Measurements from ENCODE around the gene PGLYRP4.

PGLYRP4 gene

GRCh38 chr1:153375511-153375910 lies 26.9 kb upstream of the PGLYRP4 start, which contains the start of gene S100A12:
Gene S100A12, minus strand, starts transcription at chr1:153375621. Its CDS starts 1,029 bp downstream, at chr1:153374592.
- Histone ChIP-seq H3K4me1 (ENCODE audit: control insufficient read depth, insufficient read depth, low read length) (no peaks in the 10 kb centered on the region), H3K9ac (ENCODE audit: low read length in 2 of 2) (no peak within 1 kb of the TSS), H3K36me3 (ENCODE audit: control insufficient read depth in 2 of 2, insufficient read depth in 2 of 2, low read length in 2 of 2) (no peaks in the 10 kb centered on the region)

GRCh38 chr1:153374071-153374470 lies 25.4 kb upstream of the PGLYRP4 start:
- Histone ChIP-seq H3K9ac (ENCODE audit: low read length in 2 of 2) (no peak overlapping the region), H3K4me1 (ENCODE audit: control insufficient read depth, insufficient read depth, low read length) (no peaks in the 10 kb centered on the region), H3K9me3 (ENCODE audit: control insufficient read depth in 2 of 2, low read length in 2 of 2) (no peaks in the 10 kb centered on the region), H3K27me3 (ENCODE audit: control insufficient read depth in 1 of 2, insufficient read depth in 2 of 2, low read length in 2 of 2) (peaks cover 0 to 2% of the 10 kb centered on the region in 2 donors), H3K36me3 (ENCODE audit: control insufficient read depth in 2 of 2, insufficient read depth in 2 of 2, low read length in 2 of 2) (no peaks in the 10 kb centered on the region), H3K4me3 (ENCODE audit: low read length in 2 of 2) (no peak overlapping the region), H3K27ac (ENCODE audit: low read length) (no peak overlapping the region)

More at GRCh38 chr1:153375511-153375910, 26.9 kb upstream of the PGLYRP4 start, which contains the start of gene S100A12:
- Histone ChIP-seq H3K27me3 (ENCODE audit: control insufficient read depth in 1 of 2, insufficient read depth in 2 of 2, low read length in 2 of 2) (peaks cover 0 to 2% of the 10 kb centered on the region in 2 donors), H3K9me3 (ENCODE audit: control insufficient read depth in 2 of 2, low read length in 2 of 2) (peaks cover 0 to under 1% of the 10 kb centered on the region in 2 donors), H3K4me3 (ENCODE audit: low read length in 2 of 2) (no peak within 1 kb of the TSS), H3K27ac (ENCODE audit: low read length) (no peak within 1 kb of the TSS)

- Histone ChIP-seq H3K36me3 (ENCODE audit: control insufficient read depth in 2 of 2, insufficient read depth in 2 of 2, low read length in 2 of 2) (no peaks in the 10 kb centered on the region), H3K27me3 (ENCODE audit: control insufficient read depth in 1 of 2, insufficient read depth in 2 of 2, low read length in 2 of 2) (peaks cover 0 to 2% of the 10 kb centered on the region in 2 donors), H3K9ac (ENCODE audit: low read length in 2 of 2) (no peak overlapping the region), H3K4me1 (ENCODE audit: control insufficient read depth, insufficient read depth, low read length) (no peaks in the 10 kb centered on the region), H3K9me3 (ENCODE audit: control insufficient read depth in 2 of 2, low read length in 2 of 2) (no peaks in the 10 kb centered on the region), H3K4me3 (ENCODE audit: low read length in 2 of 2) (no peak overlapping the region), H3K27ac (ENCODE audit: low read length) (no peak overlapping the region)
These were observed 23.9 kb upstream of the PGLYRP4 start for GRCh38 chr1:153372571-153372970.

GRCh38 chr1:153371231-153371630 lies 22.6 kb upstream of the PGLYRP4 start:
- Histone ChIP-seq H3K36me3 (ENCODE audit: control insufficient read depth in 2 of 2, insufficient read depth in 2 of 2, low read length in 2 of 2) (no peaks in the 10 kb centered on the region), H3K27me3 (ENCODE audit: control insufficient read depth in 1 of 2, insufficient read depth in 2 of 2, low read length in 2 of 2) (peaks cover 0 to 4% of the 10 kb centered on the region in 2 donors), H3K4me1 (ENCODE audit: control insufficient read depth, insufficient read depth, low read length) (no peaks in the 10 kb centered on the region), H3K9ac (ENCODE audit: low read length in 2 of 2) (no peak overlapping the region), H3K27ac (ENCODE audit: low read length) (no peak overlapping the region), H3K9me3 (ENCODE audit: control insufficient read depth in 2 of 2, low read length in 2 of 2) (no peaks in the 10 kb centered on the region), H3K4me3 (ENCODE audit: low read length in 2 of 2) (no peak overlapping the region)

- H3K27ac ChIP-seq (ENCODE audit: low read length): no peak overlapping the region
- no peak overlapping the region for H3K4me3 ChIP-seq (ENCODE audit: low read length in 2 of 2)
- H3K27me3 ChIP-seq (ENCODE audit: control insufficient read depth in 1 of 2, insufficient read depth in 2 of 2, low read length in 2 of 2): peaks cover 4% of the 10 kb centered on the region in 2 donors
- H3K9me3 ChIP-seq (ENCODE audit: control insufficient read depth in 2 of 2, low read length in 2 of 2): no peaks in the 10 kb centered on the region
- H3K9ac ChIP-seq (ENCODE audit: low read length in 2 of 2): no peak overlapping the region
- H3K36me3 ChIP-seq (ENCODE audit: control insufficient read depth in 2 of 2, insufficient read depth in 2 of 2, low read length in 2 of 2): no peaks in the 10 kb centered on the region
- H3K4me1 ChIP-seq (ENCODE audit: control insufficient read depth, insufficient read depth, low read length): no peaks in the 10 kb centered on the region
These were observed 21.5 kb upstream of the PGLYRP4 start for GRCh38 chr1:153370146-153370545.

GRCh38 chr1:153368495-153368894 lies 19.9 kb upstream of the PGLYRP4 start:
- Histone ChIP-seq H3K27me3 (ENCODE audit: control insufficient read depth in 1 of 2, insufficient read depth in 2 of 2, low read length in 2 of 2) (peaks cover 4 to 5% of the 10 kb centered on the region in 2 donors), H3K36me3 (ENCODE audit: control insufficient read depth in 2 of 2, insufficient read depth in 2 of 2, low read length in 2 of 2) (no peaks in the 10 kb centered on the region), H3K27ac (ENCODE audit: low read length) (no peak overlapping the region), H3K9me3 (ENCODE audit: control insufficient read depth in 2 of 2, low read length in 2 of 2) (no peaks in the 10 kb centered on the region), H3K9ac (ENCODE audit: low read length in 2 of 2) (no peak overlapping the region), H3K4me3 (ENCODE audit: low read length in 2 of 2) (no peak overlapping the region), H3K4me1 (ENCODE audit: control insufficient read depth, insufficient read depth, low read length) (no peaks in the 10 kb centered on the region)

GRCh38 chr1:153367090-153367489 lies 18.4 kb upstream of the PGLYRP4 start:
- H3K4me3 ChIP-seq (ENCODE audit: low read length in 2 of 2): no peak overlapping the region
- H3K9ac ChIP-seq (ENCODE audit: low read length in 2 of 2): no peak overlapping the region
- no peaks in the 10 kb centered on the region for H3K9me3 ChIP-seq (ENCODE audit: control insufficient read depth in 2 of 2, low read length in 2 of 2)
- no peaks in the 10 kb centered on the region for H3K36me3 ChIP-seq (ENCODE audit: control insufficient read depth in 2 of 2, insufficient read depth in 2 of 2, low read length in 2 of 2)
- peaks cover 5 to 7% of the 10 kb centered on the region in 2 donors for H3K27me3 ChIP-seq (ENCODE audit: control insufficient read depth in 1 of 2, insufficient read depth in 2 of 2, low read length in 2 of 2)
- H3K27ac ChIP-seq (ENCODE audit: low read length): no peak overlapping the region
- no peaks in the 10 kb centered on the region for H3K4me1 ChIP-seq (ENCODE audit: control insufficient read depth, insufficient read depth, low read length)

GRCh38 chr1:153366261-153366660 lies 17.6 kb upstream of the PGLYRP4 start:
- no peak overlapping the region for H3K27ac ChIP-seq (ENCODE audit: low read length)

GRCh38 chr1:153365696-153366095 lies 17.1 kb upstream of the PGLYRP4 start:
- H3K27me3 ChIP-seq (ENCODE audit: control insufficient read depth in 1 of 2, insufficient read depth in 2 of 2, low read length in 2 of 2): peaks cover 5 to 7% of the 10 kb centered on the region in 2 donors
- no peaks in the 10 kb centered on the region for H3K4me1 ChIP-seq (ENCODE audit: control insufficient read depth, insufficient read depth, low read length)
- no peak overlapping the region for H3K4me3 ChIP-seq (ENCODE audit: low read length in 2 of 2)
- H3K36me3 ChIP-seq (ENCODE audit: control insufficient read depth in 2 of 2, insufficient read depth in 2 of 2, low read length in 2 of 2): no peaks in the 10 kb centered on the region
- no peaks in the 10 kb centered on the region for H3K9me3 ChIP-seq (ENCODE audit: control insufficient read depth in 2 of 2, low read length in 2 of 2)
- H3K9ac ChIP-seq (ENCODE audit: low read length in 2 of 2): no peak overlapping the region
- H3K27ac ChIP-seq (ENCODE audit: low read length): no peak overlapping the region

More at GRCh38 chr1:153366261-153366660, 17.6 kb upstream of the PGLYRP4 start:
- Histone ChIP-seq H3K9me3 (ENCODE audit: control insufficient read depth in 2 of 2, low read length in 2 of 2) (no peaks in the 10 kb centered on the region), H3K4me1 (ENCODE audit: control insufficient read depth, insufficient read depth, low read length) (no peaks in the 10 kb centered on the region), H3K9ac (ENCODE audit: low read length in 2 of 2) (no peak overlapping the region), H3K4me3 (ENCODE audit: low read length in 2 of 2) (no peak overlapping the region), H3K36me3 (ENCODE audit: control insufficient read depth in 2 of 2, insufficient read depth in 2 of 2, low read length in 2 of 2) (no peaks in the 10 kb centered on the region), H3K27me3 (ENCODE audit: control insufficient read depth in 1 of 2, insufficient read depth in 2 of 2, low read length in 2 of 2) (peaks cover 5 to 7% of the 10 kb centered on the region in 2 donors)

- no peaks in the 10 kb centered on the region for H3K36me3 ChIP-seq (ENCODE audit: control insufficient read depth in 2 of 2, insufficient read depth in 2 of 2, low read length in 2 of 2)
- H3K4me3 ChIP-seq (ENCODE audit: low read length in 2 of 2): no peak overlapping the region
- no peak overlapping the region for H3K9ac ChIP-seq (ENCODE audit: low read length in 2 of 2)
- no peaks in the 10 kb centered on the region for H3K4me1 ChIP-seq (ENCODE audit: control insufficient read depth, insufficient read depth, low read length)
- no peaks in the 10 kb centered on the region for H3K9me3 ChIP-seq (ENCODE audit: control insufficient read depth in 2 of 2, low read length in 2 of 2)
- H3K27me3 ChIP-seq (ENCODE audit: control insufficient read depth in 1 of 2, insufficient read depth in 2 of 2, low read length in 2 of 2): peaks cover 5 to 7% of the 10 kb centered on the region in 2 donors
- no peak overlapping the region for H3K27ac ChIP-seq (ENCODE audit: low read length)
These were observed 16.4 kb upstream of the PGLYRP4 start for GRCh38 chr1:153364766-153365666.

GRCh38 chr1:153364156-153364555 lies 15.5 kb upstream of the PGLYRP4 start:
- Histone ChIP-seq H3K27ac (ENCODE audit: low read length) (no peak overlapping the region), H3K4me1 (ENCODE audit: control insufficient read depth, insufficient read depth, low read length) (no peaks in the 10 kb centered on the region), H3K4me3 (ENCODE audit: low read length in 2 of 2) (no peak overlapping the region), H3K9me3 (ENCODE audit: control insufficient read depth in 2 of 2, low read length in 2 of 2) (no peaks in the 10 kb centered on the region), H3K27me3 (ENCODE audit: control insufficient read depth in 1 of 2, insufficient read depth in 2 of 2, low read length in 2 of 2) (peaks cover 5 to 7% of the 10 kb centered on the region in 2 donors), H3K9ac (ENCODE audit: low read length in 2 of 2) (no peak overlapping the region), H3K36me3 (ENCODE audit: control insufficient read depth in 2 of 2, insufficient read depth in 2 of 2, low read length in 2 of 2) (no peaks in the 10 kb centered on the region)
